Adrenal gland (tissue), 12 donors: ENCODE data around the gene GARS1. TPM values are rescaled to one million over a fixed set of nuclear protein-coding genes. Genes with fewer than 3 reads are reported as not detected.

Experiments
- DNase-seq, 7 donors: peaks; one replicate each; pipeline ENCODE4 v3.0.0-alpha.2; 2019 to 2020
- H3K27ac ChIP-seq, 5 donors: fragments of 200-600 bp; sonication (generic) in 4 of 5; 1 replicate in 3 of 5; 2 replicates in 2 of 5; pipeline versions ENCODE4 v1.5.1 to v1.8.0; 2016 to 2020; ENCODE audit warnings: mild to moderate bottlenecking in 1 of 5
- H3K27me3 ChIP-seq: fragments of 200-600 bp; 2 replicates; pipeline ENCODE4 v1.8.0; 2021
- H3K36me3 ChIP-seq, 2 donors: fragments of 200-600 bp; replicated peaks in 1 of 2; 1 replicate in 1 of 2; 2 replicates in 1 of 2; pipeline versions ENCODE4 v1.5.1 to v1.8.0; 2018 to 2022
- H3K4me1 ChIP-seq, 2 donors: fragments of 200-600 bp; replicated peaks in 1 of 2; 1 replicate in 1 of 2; 2 replicates in 1 of 2; pipeline versions ENCODE4 v1.5.1 to v1.8.0; 2018 to 2021
- H3K4me3 ChIP-seq, 4 donors: fragments of 200-600 bp; sonication (generic) in 3 of 4; one replicate each; pipeline ENCODE4 v1.5.1; 2016 to 2018
- H3K9me3 ChIP-seq, 3 donors: fragments of 200-600 bp; sonication (generic) in 1 of 3; replicated peaks in 1 of 3; 1 replicate in 2 of 3; 2 replicates in 1 of 3; pipeline versions ENCODE4 v1.5.1 to v1.8.0; 2016 to 2021
- POLR2A ChIP-seq, 2 donors: fragments of 450-650 bp; IDR thresholded peaks; one replicate each; pipeline ENCODE4 v1.6.1; 2017; ENCODE audit warnings: antibody characterized with exemption in 2 of 2, mild to moderate bottlenecking in 2 of 2, moderate library complexity in 1 of 2
- WGBS, 4 donors: extraction: QIAGEN DNeasy Blood & Tissue Kit in 2 of 4; methylation state at CpG; one replicate each; pipeline versions ENCODE4 v1.1.5 to v1.1.7; 2013 to 2017; 5-methylcytosine and 5-hydroxymethylcytosine counted together
- intact Hi-C, 2 donors: fragments of 100-400 bp; cut with DNase I; formaldehyde crosslinking; loops; one replicate each; pipeline versions ENCODE4 v1.14.1 to v1.15.0; 2022 to 2023
- polyA plus RNA-seq, 3 donors: library from polyadenylated mRNA; stranded (reverse); fragments of 200-250 nt in 2 of 3; fragments of 350-450 nt in 1 of 3; fragmentation: Illumina TruSeq in 1 of 3; extraction: RNeasy Lipid Tissue Mini Kit (QIAGEN cat#74804) in 1 of 3; gene quantifications; one replicate each; pipeline ENCODE4 v1.2.3, GENCODE V29; 2013 to 2014
- total RNA-seq, 9 donors: library from RNA; depleted of rRNA in 4 of 9; stranded (reverse); fragments of >200 nt in 4 of 9; fragments of 120-200 nt in 1 of 9; fragmentation: NEBNext Ultra II Directional in 1 of 9; extraction: Animal tissue kit (Norgen Biotek cat#: 25700) in 1 of 9; gene quantifications; one replicate each; pipeline versions ENCODE4 v1.1.0 to v1.2.4, GENCODE V29; 2013 to 2023
- TF ChIP-seq, protein P1 (sequence below), 6 experiments: fragments of 450-650 bp in 4 of 6; fragments of 200-600 bp in 2 of 6; sonication (generic) in 1 of 6; IDR thresholded peaks; 1 replicate in 5 of 6; 2 replicates in 1 of 6; pipeline versions ENCODE4 v1.5.1 to v1.8.0; 2016 to 2021; ENCODE audit warnings: antibody characterized with exemption in 6 of 6, mild to moderate bottlenecking in 2 of 6, moderate library complexity in 1 of 6
- donor health status: healthy with polysubstance abuse.
- donor health status: Bipolar disorder and iron deficiency.
- donor health status: DM: yes; HTN: yes; CAD: no.
- donor health status: DM: no; HTN: no; CAD: no.
- donor health status: DM: no; HTN: no; CAD: no.
- donor health status: DM: yes; HTN: yes; CAD: no.

GARS1 gene
- total and polyA plus RNA-seq, 12 donors: 36.3 to 188 (median 69.4) TPM

DNA sequence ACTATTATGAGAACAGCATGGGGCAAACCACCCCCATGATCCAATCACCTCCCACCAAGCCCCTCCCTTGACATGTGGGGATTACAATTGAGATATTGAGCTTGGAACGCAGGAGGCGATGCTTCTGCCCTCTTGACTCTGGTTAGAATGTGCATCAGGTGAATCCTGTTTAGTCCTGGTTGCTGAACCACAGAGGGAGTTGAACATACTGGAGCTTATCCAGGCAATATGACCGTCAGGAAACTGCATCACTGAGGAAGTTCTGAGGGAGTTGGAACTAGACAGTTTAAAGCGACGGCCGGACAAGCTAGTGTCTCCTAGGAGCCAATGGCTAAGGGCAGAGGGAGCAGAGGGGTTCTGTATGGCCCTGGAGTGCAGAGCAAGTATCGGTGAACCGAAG is 31.8 kb upstream of the GARS1 start:
- no peaks in the 10 kb centered on the region for H3K27me3 ChIP-seq
- peaks cover 0 to 12% of the 10 kb centered on the region in 2 donors for H3K4me1 ChIP-seq
- TF ChIP-seq POLR2A (IDR thresholded peaks at IDR 0.05): no peak
- TF ChIP-seq, protein P1, sequence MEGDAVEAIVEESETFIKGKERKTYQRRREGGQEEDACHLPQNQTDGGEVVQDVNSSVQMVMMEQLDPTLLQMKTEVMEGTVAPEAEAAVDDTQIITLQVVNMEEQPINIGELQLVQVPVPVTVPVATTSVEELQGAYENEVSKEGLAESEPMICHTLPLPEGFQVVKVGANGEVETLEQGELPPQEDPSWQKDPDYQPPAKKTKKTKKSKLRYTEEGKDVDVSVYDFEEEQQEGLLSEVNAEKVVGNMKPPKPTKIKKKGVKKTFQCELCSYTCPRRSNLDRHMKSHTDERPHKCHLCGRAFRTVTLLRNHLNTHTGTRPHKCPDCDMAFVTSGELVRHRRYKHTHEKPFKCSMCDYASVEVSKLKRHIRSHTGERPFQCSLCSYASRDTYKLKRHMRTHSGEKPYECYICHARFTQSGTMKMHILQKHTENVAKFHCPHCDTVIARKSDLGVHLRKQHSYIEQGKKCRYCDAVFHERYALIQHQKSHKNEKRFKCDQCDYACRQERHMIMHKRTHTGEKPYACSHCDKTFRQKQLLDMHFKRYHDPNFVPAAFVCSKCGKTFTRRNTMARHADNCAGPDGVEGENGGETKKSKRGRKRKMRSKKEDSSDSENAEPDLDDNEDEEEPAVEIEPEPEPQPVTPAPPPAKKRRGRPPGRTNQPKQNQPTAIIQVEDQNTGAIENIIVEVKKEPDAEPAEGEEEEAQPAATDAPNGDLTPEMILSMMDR (IDR thresholded peaks at IDR 0.05): no peak
- intact Hi-C loops: loop anchor here (5.0 to 10.0 kb wide), 4 partner anchors 48 to 398 kb away; no protein-coding TSS in a partner anchor
- peak overlapping the region in 2 of 5 donors; percentile 0 to 50 for H3K27ac ChIP-seq
- DNase-seq: no peak
- no peak overlapping the region for H3K4me3 ChIP-seq
- no peaks in the 10 kb centered on the region for H3K9me3 ChIP-seq
- peaks cover 0 to 11% of the 10 kb centered on the region in 2 donors for H3K36me3 ChIP-seq
- WGBS, 4 donors: 80 to 96% (median 89%) methylated on average over 3 to 8 of the region's 8 CpGs

DNA sequence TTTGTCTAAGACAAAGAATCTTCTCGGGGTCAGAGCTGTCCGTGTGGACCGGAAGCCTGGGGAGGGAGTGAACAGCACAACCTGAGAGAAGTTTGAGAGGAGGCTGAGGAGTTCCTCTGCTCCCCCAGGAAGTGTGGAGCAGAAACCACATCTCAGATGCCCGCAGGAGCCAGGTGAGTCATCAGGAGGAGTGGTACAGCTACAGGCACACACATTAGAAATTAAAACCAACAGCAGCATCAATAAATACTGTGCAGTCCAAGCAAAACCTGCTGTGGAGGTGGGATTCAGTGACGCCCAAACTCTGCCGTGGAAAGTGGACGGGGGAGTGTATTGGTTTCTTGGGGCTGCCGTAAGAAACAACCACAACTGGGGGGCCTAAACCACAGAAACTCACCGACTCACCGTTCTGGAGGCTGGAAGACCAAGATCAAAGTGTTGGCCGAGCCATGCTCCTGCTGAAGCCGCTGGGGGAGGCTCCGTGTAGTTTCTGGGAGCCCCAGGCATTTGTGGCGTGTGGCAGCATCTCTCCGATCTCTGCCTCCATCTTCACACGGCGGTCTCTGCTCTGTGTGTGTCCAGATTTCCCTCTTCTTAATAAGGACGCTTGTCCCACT is 31.2 kb upstream of the GARS1 start:
- intact Hi-C loops: loop anchor here (5.0 to 10.0 kb wide), 4 partner anchors 49 to 399 kb away; no protein-coding TSS in a partner anchor
- Histone ChIP-seq H3K4me3 (no peak overlapping the region), H3K9me3 (no peaks in the 10 kb centered on the region), H3K27ac (peak overlapping the region in 2 of 5 donors; percentile 0 to 50), H3K36me3 (peaks cover 0 to 16% of the 10 kb centered on the region in 2 donors), H3K27me3 (no peaks in the 10 kb centered on the region), H3K4me1 (peaks cover 0 to 12% of the 10 kb centered on the region in 2 donors)
- DNase-seq: no peak
- TF ChIP-seq POLR2A (IDR thresholded peaks at IDR 0.05): no peak
- TF ChIP-seq, protein P1 (IDR thresholded peaks at IDR 0.05): no peak
- WGBS, 4 donors: 89 to 92% (median 91%) methylated on average over 18 of the region's 18 CpGs

DNA sequence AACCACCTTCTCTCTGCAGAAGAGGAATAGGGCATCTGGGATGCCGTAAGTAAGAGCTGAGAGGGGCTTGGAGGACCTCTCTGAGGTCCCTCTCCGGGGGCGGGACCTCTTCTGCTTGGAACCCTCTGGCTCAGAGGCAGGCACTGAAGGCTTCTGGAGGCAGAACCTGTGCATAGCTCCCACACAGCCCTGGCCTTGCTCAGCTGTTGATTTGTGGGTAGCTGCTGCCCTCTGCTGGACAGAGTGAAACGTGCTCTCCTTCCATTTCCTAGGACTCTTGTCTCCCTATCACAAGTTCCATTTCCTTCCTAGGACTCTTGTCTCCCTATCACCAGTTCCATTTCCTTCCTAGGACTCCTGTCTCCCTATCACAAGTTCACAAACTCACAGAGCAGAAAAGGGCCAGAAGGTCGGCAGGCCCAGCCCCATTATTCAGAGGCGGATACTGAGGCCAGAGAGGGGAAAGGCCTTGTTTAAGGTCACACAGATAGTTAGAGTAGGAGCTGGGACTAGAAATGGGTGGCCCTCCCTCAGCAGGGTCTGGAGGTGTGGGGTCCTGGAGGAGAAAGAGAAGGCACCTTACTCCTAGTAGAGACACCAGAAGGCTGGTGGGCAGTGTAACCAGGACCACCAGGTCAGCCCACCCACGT is 30.3 kb upstream of the GARS1 start:
- Histone ChIP-seq H3K4me1 (peaks cover 0 to 12% of the 10 kb centered on the region in 2 donors), H3K36me3 (peaks cover 0 to 20% of the 10 kb centered on the region in 2 donors), H3K9me3 (no peaks in the 10 kb centered on the region), H3K4me3 (no peak overlapping the region), H3K27ac (no peak overlapping the region), H3K27me3 (no peaks in the 10 kb centered on the region)
- TF ChIP-seq POLR2A (IDR thresholded peaks at IDR 0.05): no peak
- TF ChIP-seq, protein P1 (IDR thresholded peaks at IDR 0.05): peak; percentile 73 to 97 (median 90)
- WGBS, 4 donors: 35 to 42% (median 39%) methylated on average over 7 of the region's 7 CpGs
- intact Hi-C loops: loop anchor here (5.0 to 10.0 kb wide), 4 partner anchors 50 to 400 kb away; no protein-coding TSS in a partner anchor
- peak; percentile 78 to 95 (median 84) for DNase-seq

DNA sequence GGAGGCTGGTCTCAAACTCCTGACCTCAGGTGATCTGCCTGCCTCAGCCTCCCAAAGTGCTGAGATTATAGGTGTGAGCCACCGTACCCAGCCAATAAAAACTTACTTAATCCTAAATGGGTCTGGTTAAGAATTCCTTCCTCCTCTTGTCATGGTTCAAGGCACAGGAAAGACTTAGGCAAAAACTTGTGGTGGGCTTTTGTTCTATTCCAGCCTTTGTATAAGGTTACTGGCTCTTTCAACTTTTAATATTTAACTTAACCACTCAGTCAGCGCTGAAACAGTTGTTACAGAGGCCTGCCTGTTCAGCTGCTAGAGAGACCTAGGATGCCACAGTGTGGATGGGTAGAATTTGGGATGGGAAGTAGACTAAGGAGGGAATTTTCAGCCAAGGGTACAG is 28.1 kb upstream of the GARS1 start:
- intact Hi-C loops: loop anchor here (10.0 kb wide), 3 partner anchors 52 to 402 kb away; no protein-coding TSS in a partner anchor
- 96 to 100% (median 97%) methylated on average over 2 of the region's 2 CpGs for WGBS, 4 donors

More for the DNA sequence above, 28.1 kb upstream of the GARS1 start:
- H3K4me1 ChIP-seq: peaks cover 0 to 12% of the 10 kb centered on the region in 2 donors
- H3K4me3 ChIP-seq: no peak overlapping the region
- no peak overlapping the region for H3K27ac ChIP-seq
- no peak for DNase-seq
- TF ChIP-seq POLR2A (IDR thresholded peaks at IDR 0.05): no peak
- TF ChIP-seq, protein P1 (IDR thresholded peaks at IDR 0.05): no peak
- H3K27me3 ChIP-seq: no peaks in the 10 kb centered on the region
- H3K36me3 ChIP-seq: peaks cover 0 to 20% of the 10 kb centered on the region in 2 donors
- no peaks in the 10 kb centered on the region for H3K9me3 ChIP-seq
